ENCODE data around the gene BET1L. TPM values are rescaled to one million over a fixed set of nuclear protein-coding genes. Genes with fewer than 3 reads are reported as not detected.

BET1L gene
- total RNA-seq (2014; rRNA removed; shearing (Covaris generic)), result 12.4 and 13.2 TPM in 2 replicates

GRCh38 chr11:207208-207862 is at the start of gene BET1L, which contains the start of gene RIC8A:
BET1L (minus strand) TSS chr11:207399; CDS start chr11:207321, 78 bp downstream.
RIC8A (plus strand) TSS chr11:207708; CDS start chr11:208855, 1,147 bp downstream.

GRCh38 chr11:236774-237767 is 29.9 kb upstream of the BET1L start, which contains the start of gene PSMD13:
PSMD13 (plus strand) TSS chr11:236976; CDS start chr11:237050, 74 bp downstream.

GRCh38 chr11:235997-236773 is 29.0 kb upstream of the BET1L start, which contains the start of gene SIRT3:
SIRT3 (minus strand) TSS chr11:236342; CDS start chr11:236328, 14 bp downstream.

GRCh38 chr11:192674-193128 is 14.5 kb downstream of the BET1L start, which contains the start of gene SCGB1C1:
SCGB1C1 (plus strand) TSS chr11:193078; CDS start chr11:193100, 22 bp downstream.

Small RNAs within 50 kb of the gene (small RNA-seq; reads per million reads assigned to genes)
- gene RNU6-447P, result not detected

Other genes with a start within 250 kb of the BET1L start
- not detected in 2 replicates for gene SCGB1C1, start 14.3 kb downstream of the BET1L start, total RNA-seq (2014; rRNA removed; shearing (Covaris generic))
- 77.6 and 88.5 TPM in 2 replicates for gene RIC8A, start 309 bp upstream of the BET1L start, total RNA-seq (2014; rRNA removed; shearing (Covaris generic))
- 10.6 and 10.7 TPM in 2 replicates for gene SIRT3, start 28.9 kb upstream of the BET1L start, total RNA-seq (2014; rRNA removed; shearing (Covaris generic))
- 156 and 163 TPM in 2 replicates for gene PSMD13, start 29.6 kb upstream of the BET1L start, total RNA-seq (2014; rRNA removed; shearing (Covaris generic))
- gene NLRP6, start 71.0 kb upstream of the BET1L start, total RNA-seq (2014; rRNA removed; shearing (Covaris generic)), result not detected in 2 replicates
- 15.1 and 16.4 TPM in 2 replicates for gene PGGHG, start 81.7 kb upstream of the BET1L start, total RNA-seq (2014; rRNA removed; shearing (Covaris generic))
- gene IFITM5, start 92.1 kb upstream of the BET1L start, total RNA-seq (2014; rRNA removed; shearing (Covaris generic)), result not detected in 2 replicates
- gene IFITM2, start 100.4 kb upstream of the BET1L start, total RNA-seq (2014; rRNA removed; shearing (Covaris generic)), result 15.1 and 25.4 TPM in 2 replicates
- gene IFITM1, start 106.6 kb upstream of the BET1L start, total RNA-seq (2014; rRNA removed; shearing (Covaris generic)), result 3.9 and 4.5 TPM in 2 replicates
- 70.9 and 105 TPM in 2 replicates for gene IFITM3, start 113.5 kb upstream of the BET1L start, total RNA-seq (2014; rRNA removed; shearing (Covaris generic))
- gene B4GALNT4, start 162.1 kb upstream of the BET1L start, total RNA-seq (2014; rRNA removed; shearing (Covaris generic)), result 42.6 and 50.4 TPM in 2 replicates
- 31.2 and 33.4 TPM in 2 replicates for gene PKP3, start 186.8 kb upstream of the BET1L start, total RNA-seq (2014; rRNA removed; shearing (Covaris generic))
- 50.6 and 74.5 TPM in 2 replicates for gene SIGIRR, start 207.6 kb upstream of the BET1L start, total RNA-seq (2014; rRNA removed; shearing (Covaris generic))
- gene ANO9, start 234.6 kb upstream of the BET1L start, total RNA-seq (2014; rRNA removed; shearing (Covaris generic)), result 0.13 TPM in 1 of 2 replicates, not detected in the other
- 22.3 and 37.3 TPM in 2 replicates for gene PTDSS2, start 242.9 kb upstream of the BET1L start, total RNA-seq (2014; rRNA removed; shearing (Covaris generic))